Hematopoietic multipotent progenitor cell treated with erythropoietin and hydrocortisone succinate and interleukin-3 and kit ligand, for 15 days (in vitro differentiated cells): ENCODE measurements around the gene CACNG1.

Experiments used
- DNase-seq: peaks from one replicate; pipeline ENCODE4 v3.0.0-alpha.2; 2015; ENCODE audit warnings: low spot score

The CACNG1 gene

GRCh38 chr17:67051837-67052236, 7.5 kb downstream of the CACNG1 start:
- no peak for DNase-seq

- no peak for DNase-seq
Measured at GRCh38 chr17:67052720-67053437, 8.5 kb downstream of the CACNG1 start.

GRCh38 chr17:67053438-67054000, 9.2 kb downstream of the CACNG1 start:
- no peak for DNase-seq

GRCh38 chr17:67054011-67054591, 9.7 kb downstream of the CACNG1 start:
- no peak for DNase-seq

GRCh38 chr17:67054608-67055007, 10.3 kb downstream of the CACNG1 start:
- DNase-seq, result no peak

- DNase-seq, result no peak
Measured at GRCh38 chr17:67055041-67055443, 10.7 kb downstream of the CACNG1 start.

- no peak for DNase-seq
Measured at GRCh38 chr17:67055811-67056745, 11.7 kb downstream of the CACNG1 start.

GRCh38 chr17:67056746-67057490, 12.6 kb downstream of the CACNG1 start:
- no peak for DNase-seq

GRCh38 chr17:67058036-67058435, 13.7 kb downstream of the CACNG1 start:
- no peak for DNase-seq

- DNase-seq, result no peak
Measured at GRCh38 chr17:67059372-67059771, 15.0 kb downstream of the CACNG1 start.

- DNase-seq, result no peak
Measured at GRCh38 chr17:67063141-67063540, 18.8 kb downstream of the CACNG1 start.

- DNase-seq, result no peak
Measured at GRCh38 chr17:67066717-67067116, 22.4 kb downstream of the CACNG1 start.

GRCh38 chr17:67067571-67068482, 23.5 kb downstream of the CACNG1 start:
- DNase-seq, result no peak

- no peak for DNase-seq
Measured at GRCh38 chr17:67068999-67069398, 24.6 kb downstream of the CACNG1 start.

GRCh38 chr17:67069603-67070136, 25.3 kb downstream of the CACNG1 start:
- DNase-seq, result no peak

GRCh38 chr17:67071595-67071994, 27.2 kb downstream of the CACNG1 start:
- no peak for DNase-seq

- DNase-seq, result no peak
Measured at GRCh38 chr17:67072885-67073284, 28.5 kb downstream of the CACNG1 start.

GRCh38 chr17:67074781-67075180, 30.4 kb downstream of the CACNG1 start:
- no peak for DNase-seq

GRCh38 chr17:67076290-67076689, 31.9 kb downstream of the CACNG1 start:
- DNase-seq, result no peak

- DNase-seq, result no peak
Measured at GRCh38 chr17:67078292-67078691, 33.9 kb downstream of the CACNG1 start.
